CD4-positive, alpha-beta T cell (primary cell): Measurements from ENCODE around the gene ADAMTSL2. TPM values are rescaled to one million over a fixed set of nuclear protein-coding genes. Genes with fewer than 3 reads are reported as not detected.

Experiments used
- ATAC-seq: fragments of 200-7000 bp; cut with Tn5 transposase; one replicate; pipeline ENCODE4 v1.10.0; 2022; ENCODE audit warnings: mild to moderate bottlenecking; ENCODE audit not compliant: poor library complexity
- CTCF ChIA-PET: fragments of 350-600 bp; sonication (Branson Sonifier 250); formaldehyde crosslinking; loops from one replicate; lab custom pipeline; 2021; ENCODE audit warnings: antibody characterized with exemption, inconsistent platforms; lab: Charles Lee
- POLR2A ChIA-PET: fragments of 350-600 bp; sonication (Branson Sonifier 250); formaldehyde crosslinking; loops from one replicate; lab custom pipeline; 2021; ENCODE audit warnings: antibody characterized with exemption, inconsistent platforms; lab: Charles Lee
- DNase-seq, 14 experiments: peaks; one replicate each; pipeline ENCODE4 v3.0.0-alpha.2; 2013 to 2020; ENCODE audit warnings: mixed read lengths in 2 of 14
- H3K27ac ChIP-seq, 2 donors: one replicate each; pipeline versions ENCODE4 v1.5.1 to v1.7.0; 2013; ENCODE audit warnings: low read length in 2 of 2, low read depth in 1 of 2, mild to moderate bottlenecking in 1 of 2
- H3K27me3 ChIP-seq, 2 experiments: 1 replicate in 1 of 2; 2 replicates in 1 of 2; pipeline versions ENCODE4 v1.6.1 to v1.7.0; 2013; ENCODE audit warnings: low read length in 2 of 2, control low read depth in 1 of 2, mild to moderate bottlenecking in 1 of 2, moderate library complexity in 1 of 2; ENCODE audit not compliant: insufficient read depth in 2 of 2, control insufficient read depth in 1 of 2
- H3K36me3 ChIP-seq: one replicate; pipeline ENCODE4 v1.6.1; 2013; ENCODE audit warnings: low read length, control low read depth; ENCODE audit not compliant: insufficient read depth
- H3K4me1 ChIP-seq: one replicate; pipeline ENCODE4 v1.6.1; 2013; ENCODE audit warnings: low read length, control low read depth; ENCODE audit not compliant: insufficient read depth
- H3K4me3 ChIP-seq: one replicate; pipeline ENCODE4 v1.5.1; 2013; ENCODE audit warnings: mild to moderate bottlenecking, low read length, moderate library complexity
- H3K9me3 ChIP-seq, 2 experiments: 1 replicate in 1 of 2; 2 replicates in 1 of 2; pipeline versions ENCODE4 v1.6.1 to v1.7.0; 2013; ENCODE audit warnings: low read length in 2 of 2, mild to moderate bottlenecking in 2 of 2, control low read depth in 1 of 2, moderate library complexity in 1 of 2; ENCODE audit not compliant: control insufficient read depth in 1 of 2, insufficient read depth in 1 of 2
- H3K27ac Mint-ChIP-seq: one replicate; pipeline ENCODE4 v1.8.0; 2020; ENCODE audit warnings: mixed read lengths
- H3K27me3 Mint-ChIP-seq: one replicate; pipeline ENCODE4 v1.8.0; 2021; ENCODE audit warnings: mixed read lengths
- H3K36me3 Mint-ChIP-seq: one replicate; pipeline ENCODE4 v1.8.0; 2021; ENCODE audit warnings: low read depth, mixed read lengths
- H3K4me1 Mint-ChIP-seq: one replicate; pipeline ENCODE4 v1.8.0; 2021; ENCODE audit warnings: low read depth, mixed read lengths
- H3K4me3 Mint-ChIP-seq: one replicate; pipeline ENCODE4 v1.8.0; 2020; ENCODE audit warnings: mild to moderate bottlenecking, mixed read lengths
- H3K9me3 Mint-ChIP-seq: one replicate; pipeline ENCODE4 v1.8.0; 2020; ENCODE audit warnings: mixed read lengths
- CTCF ChIP-seq: fragments of 200-600 bp; IDR thresholded peaks from one replicate; pipeline ENCODE4 v1.8.0; 2022; ENCODE audit warnings: antibody characterized with exemption, mild to moderate bottlenecking
- intact Hi-C, 2 experiments: fragments of 100-400 bp; cut with DNase I in 1 of 2; cut with micrococcal nuclease in 1 of 2; formaldehyde crosslinking; loops; one replicate each; pipeline versions ENCODE4 v1.15.1 to v1.9.0; 2023 to 2025; cut with DNase I, micrococcal nuclease
- total RNA-seq, 174 experiments: library from RNA in 2 of 174; stranded (reverse) in 2 of 174; gene quantifications; one replicate each; pipeline ENCODE4 v1.2.3 and lab custom pipeline; 2021 to 2026

ADAMTSL2 gene
- total RNA-seq, 2 experiments from 2014 or later = 1.2 to 1.3 TPM

- no peaks in the 10 kb centered on the region for H3K4me1 ChIP-seq
- H3K27ac ChIP-seq = no peak overlapping the region
- no peak overlapping the region for H3K4me3 Mint-ChIP-seq
- no peaks in the 10 kb centered on the region for H3K36me3 ChIP-seq
- peaks cover 18% of the 10 kb centered on the region for H3K27me3 Mint-ChIP-seq
- no peak overlapping the region for H3K4me3 ChIP-seq
- no peak overlapping the region for H3K27ac Mint-ChIP-seq
- ATAC-seq (no peak), DNase-seq (no peak)
- ChIA-PET CTCF (no interaction called here), POLR2A (no interaction called here)
- H3K4me1 Mint-ChIP-seq = peaks cover 7% of the 10 kb centered on the region
- no peaks in the 10 kb centered on the region for H3K9me3 ChIP-seq
- intact Hi-C loops = no loop called here
- H3K27me3 ChIP-seq = peaks cover 0 to 7% of the 10 kb centered on the region in 2 experiments
- no peaks in the 10 kb centered on the region for H3K9me3 Mint-ChIP-seq
- TF ChIP-seq CTCF = no peak
- no peaks in the 10 kb centered on the region for H3K36me3 Mint-ChIP-seq
These were observed 37.5 kb downstream of the ADAMTSL2 start for GRCh38 chr9:133571896-133572595.

GRCh38 chr9:133572821-133573361 lies 38.4 kb downstream of the ADAMTSL2 start:
- ATAC-seq (no peak), DNase-seq (no peak)
- peaks cover 23% of the 10 kb centered on the region for H3K27me3 Mint-ChIP-seq
- intact Hi-C loops = no loop called here
- Histone ChIP-seq H3K4me1 (no peaks in the 10 kb centered on the region), H3K4me3 (no peak overlapping the region), H3K9me3 (no peaks in the 10 kb centered on the region), H3K36me3 (no peaks in the 10 kb centered on the region), H3K27me3 (peaks cover 0 to 10% of the 10 kb centered on the region in 2 experiments), H3K27ac (no peak overlapping the region)
- H3K27ac Mint-ChIP-seq = no peak overlapping the region
- CTCF ChIA-PET = no interaction called here
- no peaks in the 10 kb centered on the region for H3K9me3 Mint-ChIP-seq
- TF ChIP-seq CTCF = no peak
- peaks cover 8% of the 10 kb centered on the region for H3K4me1 Mint-ChIP-seq
- no peaks in the 10 kb centered on the region for H3K36me3 Mint-ChIP-seq
- POLR2A ChIA-PET = no interaction called here
- H3K4me3 Mint-ChIP-seq = no peak overlapping the region

- ChIA-PET CTCF (no interaction called here), POLR2A (no interaction called here)
- no peaks in the 10 kb centered on the region for H3K4me1 ChIP-seq
- ATAC-seq = no peak
- H3K9me3 ChIP-seq = no peaks in the 10 kb centered on the region
- Mint-ChIP-seq H3K36me3 (no peaks in the 10 kb centered on the region), H3K4me3 (no peak overlapping the region), H3K4me1 (peaks cover 8% of the 10 kb centered on the region), H3K9me3 (no peaks in the 10 kb centered on the region), H3K27me3 (peaks cover 29% of the 10 kb centered on the region), H3K27ac (no peak overlapping the region)
- no peak for TF ChIP-seq CTCF
- intact Hi-C loops = no loop called here
- H3K27ac ChIP-seq = no peak overlapping the region
- H3K4me3 ChIP-seq = no peak overlapping the region
- peaks cover 6 to 13% of the 10 kb centered on the region in 2 experiments for H3K27me3 ChIP-seq
- H3K36me3 ChIP-seq = no peaks in the 10 kb centered on the region
- no peak for DNase-seq
These were observed 39.4 kb downstream of the ADAMTSL2 start for GRCh38 chr9:133573791-133574515.
